Prostate gland (tissue), 2 donors: Measurements from ENCODE around the gene IL17RD.

ENCODE experiments used
- CTCF ChIP-seq, 4 experiments: fragments of 200-600 bp in 2 of 4; fragments of 450-650 bp in 2 of 4; sonication (generic) in 2 of 4; IDR thresholded peaks; 1 replicate in 3 of 4; 2 replicates in 1 of 4; pipeline ENCODE4 v1.5.1; 2016 to 2019; ENCODE audit warnings: antibody characterized with exemption in 4 of 4, mild to moderate bottlenecking in 2 of 4, moderate library complexity in 2 of 4
- POLR2A ChIP-seq: fragments of 450-650 bp; IDR thresholded peaks from one replicate; pipeline ENCODE4 v1.6.1; 2016; ENCODE audit warnings: antibody characterized with exemption, mild to moderate bottlenecking
- POLR2AphosphoS5 ChIP-seq: sonication (generic); formaldehyde crosslinking; IDR thresholded peaks from one replicate; pipeline ENCODE4 v1.6.1; 2017; ENCODE audit warnings: antibody characterized with exemption

- no peak for TF ChIP-seq CTCF (IDR thresholded peaks at IDR 0.05)
- no peak for TF ChIP-seq POLR2AphosphoS5
- TF ChIP-seq POLR2A: no peak
These were observed 34.5 kb downstream of the IL17RD start for GRCh38 chr3:57130571-57131209.
